Measurements from ENCODE around the gene SYCP2L.

Gene SYCP2L

DNA sequence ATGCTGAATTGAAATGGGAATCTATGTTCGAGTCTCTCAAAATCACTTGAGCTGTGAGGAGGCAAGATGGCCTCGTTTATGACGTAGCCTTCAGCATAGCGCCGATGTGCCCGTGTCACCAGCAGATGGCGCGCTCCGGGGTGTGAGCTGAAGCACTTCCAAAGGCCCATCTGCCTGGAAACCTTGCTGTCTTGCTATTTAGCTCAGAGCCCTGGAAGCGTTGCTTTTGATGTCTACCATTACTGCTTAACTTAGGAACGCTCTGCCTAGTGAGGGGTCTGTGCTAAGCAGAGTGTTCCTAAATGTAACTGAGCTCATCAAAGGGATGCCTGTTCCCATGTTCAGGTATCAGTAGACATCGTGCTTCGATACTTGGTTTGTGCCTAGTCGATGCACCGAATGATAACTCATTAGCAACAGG, 67.7 kb downstream of the SYCP2L start:
- TF ChIP-seq, protein P1, sequence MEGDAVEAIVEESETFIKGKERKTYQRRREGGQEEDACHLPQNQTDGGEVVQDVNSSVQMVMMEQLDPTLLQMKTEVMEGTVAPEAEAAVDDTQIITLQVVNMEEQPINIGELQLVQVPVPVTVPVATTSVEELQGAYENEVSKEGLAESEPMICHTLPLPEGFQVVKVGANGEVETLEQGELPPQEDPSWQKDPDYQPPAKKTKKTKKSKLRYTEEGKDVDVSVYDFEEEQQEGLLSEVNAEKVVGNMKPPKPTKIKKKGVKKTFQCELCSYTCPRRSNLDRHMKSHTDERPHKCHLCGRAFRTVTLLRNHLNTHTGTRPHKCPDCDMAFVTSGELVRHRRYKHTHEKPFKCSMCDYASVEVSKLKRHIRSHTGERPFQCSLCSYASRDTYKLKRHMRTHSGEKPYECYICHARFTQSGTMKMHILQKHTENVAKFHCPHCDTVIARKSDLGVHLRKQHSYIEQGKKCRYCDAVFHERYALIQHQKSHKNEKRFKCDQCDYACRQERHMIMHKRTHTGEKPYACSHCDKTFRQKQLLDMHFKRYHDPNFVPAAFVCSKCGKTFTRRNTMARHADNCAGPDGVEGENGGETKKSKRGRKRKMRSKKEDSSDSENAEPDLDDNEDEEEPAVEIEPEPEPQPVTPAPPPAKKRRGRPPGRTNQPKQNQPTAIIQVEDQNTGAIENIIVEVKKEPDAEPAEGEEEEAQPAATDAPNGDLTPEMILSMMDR (IDR thresholded peaks at IDR 0.05; ENCODE audit: low read length, missing control alignments): peak; percentile 92
- DNase-seq (ENCODE audit: low read depth): peak; percentile 88
- no peak overlapping the region for H3K4me3 ChIP-seq (replicated peaks; ENCODE audit: low read depth, low read length)

DNA sequence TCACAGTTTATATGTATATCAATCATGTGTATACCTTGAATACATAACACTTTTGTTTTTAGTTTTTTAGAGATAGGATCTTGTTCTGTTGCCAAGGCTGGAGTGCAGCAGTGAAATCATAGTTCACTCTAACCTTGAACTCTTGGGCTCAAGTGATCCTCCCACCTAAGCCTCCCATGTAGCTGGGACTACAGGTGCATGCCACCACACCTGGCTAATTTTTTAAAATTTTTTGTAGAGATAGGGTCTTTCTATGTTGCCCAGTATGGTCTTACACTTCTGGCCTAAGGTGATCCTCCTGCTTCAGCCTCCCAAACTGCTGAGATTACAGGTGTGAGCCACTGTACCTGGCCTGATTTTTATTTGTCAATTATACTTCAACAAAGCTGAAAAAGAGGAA, 69.9 kb downstream of the SYCP2L start:
- no peak overlapping the region for H3K4me3 ChIP-seq (replicated peaks; ENCODE audit: low read depth, low read length)
- DNase-seq (ENCODE audit: low read depth): no peak
- TF ChIP-seq, protein P1 (IDR thresholded peaks at IDR 0.05; ENCODE audit: low read length, missing control alignments): no peak

DNA sequence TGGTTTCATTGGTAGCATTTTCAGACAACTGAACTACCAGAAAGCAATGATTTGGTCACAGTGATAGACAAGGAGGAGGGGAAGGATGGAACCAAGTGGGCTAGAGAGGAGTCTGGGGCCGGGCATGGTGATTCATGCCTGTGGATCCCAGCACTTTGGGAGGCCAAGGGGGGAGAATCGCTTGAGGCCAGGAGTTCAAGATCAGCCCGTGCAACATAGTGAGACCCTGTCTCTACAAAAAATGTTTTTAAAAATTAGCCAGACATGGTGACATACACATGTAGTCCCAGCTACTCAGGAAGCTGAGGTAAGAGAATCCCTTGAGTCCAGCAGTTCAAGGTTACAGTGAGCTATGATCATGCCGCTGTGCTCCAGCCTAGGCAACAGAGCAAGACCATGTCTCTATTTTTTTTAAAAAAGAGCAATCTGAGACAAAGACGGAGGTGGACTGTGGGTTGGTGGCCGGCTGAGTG, 70.6 kb downstream of the SYCP2L start:
- H3K4me3 ChIP-seq (replicated peaks; ENCODE audit: low read depth, low read length): no peak overlapping the region
- TF ChIP-seq, protein P1 (IDR thresholded peaks at IDR 0.05; ENCODE audit: low read length, missing control alignments): no peak
- DNase-seq (ENCODE audit: low read depth): no peak

DNA sequence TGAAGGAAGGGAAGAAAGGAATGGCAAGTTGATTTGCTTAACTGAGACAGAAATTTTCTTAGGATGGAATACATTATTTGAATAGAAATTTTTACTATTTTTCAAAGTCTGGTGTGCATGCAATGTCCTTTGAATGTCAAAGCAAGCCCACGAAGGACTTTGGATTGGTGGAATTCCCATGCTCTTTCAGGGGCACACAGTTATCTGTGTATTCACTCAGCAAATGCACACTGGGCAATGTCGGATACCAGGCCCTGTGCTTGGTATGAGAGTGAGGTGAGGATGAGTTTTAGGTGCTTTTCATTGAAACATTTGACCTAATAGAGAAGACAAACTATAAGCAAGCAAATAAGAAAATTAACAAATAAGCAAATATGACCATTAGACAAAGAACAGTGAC, 73.3 kb downstream of the SYCP2L start:
- TF ChIP-seq, protein P1 (IDR thresholded peaks at IDR 0.05; ENCODE audit: low read length, missing control alignments): no peak
- H3K4me3 ChIP-seq (replicated peaks; ENCODE audit: low read depth, low read length): no peak overlapping the region
- DNase-seq (ENCODE audit: low read depth): no peak

DNA sequence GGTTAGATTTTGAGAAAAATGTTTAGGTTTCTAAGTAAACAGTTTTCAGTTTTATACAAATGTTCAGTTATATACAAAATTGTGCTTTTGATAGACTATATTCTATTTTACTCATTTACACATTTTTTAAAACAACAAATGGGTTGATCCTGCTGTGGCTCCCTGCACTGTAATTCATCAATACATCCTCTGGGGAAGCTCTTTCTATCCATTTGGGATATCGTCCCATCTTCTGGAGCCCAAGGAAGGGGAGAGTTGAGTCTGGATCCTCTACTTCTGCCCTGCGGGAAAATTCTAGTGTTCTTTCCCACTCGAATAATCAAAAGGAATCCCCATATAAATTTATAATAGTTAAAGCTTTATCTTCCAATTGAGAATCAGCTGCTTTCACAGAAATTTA, 75.0 kb downstream of the SYCP2L start:
- no peak overlapping the region for H3K4me3 ChIP-seq (replicated peaks; ENCODE audit: low read depth, low read length)
- DNase-seq (ENCODE audit: low read depth): no peak
- TF ChIP-seq, protein P1 (IDR thresholded peaks at IDR 0.05; ENCODE audit: low read length, missing control alignments): no peak

DNA sequence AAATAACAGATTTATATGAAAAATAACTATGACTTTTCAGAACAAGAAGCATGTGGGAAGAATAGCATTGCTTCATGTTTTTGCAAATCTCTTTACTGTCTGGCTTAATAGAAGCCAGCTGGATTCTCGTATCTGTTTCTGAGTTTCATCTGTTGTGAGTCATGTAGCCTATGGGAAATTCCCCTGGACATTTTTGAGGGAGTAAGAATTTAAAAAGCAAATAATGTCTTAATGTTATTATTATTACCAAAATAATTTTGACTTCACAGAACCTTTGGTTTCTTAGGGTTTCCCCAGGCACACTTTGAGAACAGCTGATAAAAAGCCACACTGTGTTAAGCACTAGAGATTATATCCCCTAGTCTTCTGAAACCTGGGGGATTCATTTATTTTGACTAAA, 75.8 kb downstream of the SYCP2L start:
- TF ChIP-seq, protein P1 (IDR thresholded peaks at IDR 0.05; ENCODE audit: low read length, missing control alignments): no peak
- peak; percentile 90 for DNase-seq (ENCODE audit: low read depth)
- H3K4me3 ChIP-seq (replicated peaks; ENCODE audit: low read depth, low read length): no peak overlapping the region

DNA sequence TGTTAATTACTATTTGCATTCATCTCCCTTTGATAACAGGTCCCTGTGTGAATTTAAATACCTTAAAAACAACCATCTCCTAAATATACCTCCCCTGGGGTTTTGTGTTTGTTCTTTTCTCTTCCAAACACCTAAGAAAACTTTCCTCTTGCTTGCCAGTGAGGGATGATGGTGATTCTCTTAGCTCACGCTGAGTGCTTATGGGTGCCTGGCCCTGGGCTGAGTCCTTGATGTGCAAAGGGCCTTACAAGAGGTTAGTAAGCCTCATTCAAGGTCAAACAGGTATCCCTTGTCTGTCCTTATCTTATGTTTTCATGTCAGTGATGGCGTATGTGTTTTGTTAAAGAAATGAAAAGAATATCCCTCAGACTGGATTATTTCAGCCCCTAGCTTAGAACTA, 76.3 kb downstream of the SYCP2L start:
- DNase-seq (ENCODE audit: low read depth): peak; percentile 3
- TF ChIP-seq, protein P1 (IDR thresholded peaks at IDR 0.05; ENCODE audit: low read length, missing control alignments): no peak
- H3K4me3 ChIP-seq (replicated peaks; ENCODE audit: low read depth, low read length): no peak overlapping the region

All from fibroblast of pulmonary artery (primary cell).